GM21360 (cell line): ENCODE results near the gene CSMD2.

Experiments
- ATAC-seq: cut with Tn5 transposase; IDR thresholded peaks from one replicate; pipeline ENCODE4 v1.9.1; 2021; ENCODE audit warnings: mild to moderate bottlenecking, moderate library complexity; ENCODE audit not compliant: unreplicated experiment

Gene CSMD2

GRCh38 chr1:33657833-33658232 is 507.2 kb downstream of the CSMD2 start:
- ATAC-seq, result no peak

- ATAC-seq, result no peak
These were observed 508.5 kb downstream of the CSMD2 start for GRCh38 chr1:33656467-33657005.

GRCh38 chr1:33655496-33655895 is 509.5 kb downstream of the CSMD2 start:
- no peak for ATAC-seq

- ATAC-seq, result no peak
These were observed 510.7 kb downstream of the CSMD2 start for GRCh38 chr1:33654267-33654834.

GRCh38 chr1:33653226-33653625 is 511.8 kb downstream of the CSMD2 start:
- ATAC-seq, result no peak

- no peak for ATAC-seq
These were observed 514.3 kb downstream of the CSMD2 start for GRCh38 chr1:33650708-33651107.

GRCh38 chr1:33649759-33650158 is 515.3 kb downstream of the CSMD2 start:
- no peak for ATAC-seq

GRCh38 chr1:33643216-33643615 is 521.8 kb downstream of the CSMD2 start:
- ATAC-seq, result no peak

- no peak for ATAC-seq
These were observed 523.8 kb downstream of the CSMD2 start for GRCh38 chr1:33641104-33641830.

GRCh38 chr1:33640114-33640660 is 524.8 kb downstream of the CSMD2 start:
- ATAC-seq, result no peak

- no peak for ATAC-seq
These were observed 527.1 kb downstream of the CSMD2 start for GRCh38 chr1:33637846-33638440.

GRCh38 chr1:33636209-33636608 is 528.8 kb downstream of the CSMD2 start:
- no peak for ATAC-seq

- ATAC-seq, result no peak
These were observed 529.6 kb downstream of the CSMD2 start for GRCh38 chr1:33635336-33636012.

- ATAC-seq, result no peak
These were observed 530.2 kb downstream of the CSMD2 start for GRCh38 chr1:33634806-33635205.

GRCh38 chr1:33634143-33634542 is 530.9 kb downstream of the CSMD2 start:
- no peak for ATAC-seq

- peak; percentile 49 for ATAC-seq
These were observed 531.8 kb downstream of the CSMD2 start for GRCh38 chr1:33633019-33633801.

- no peak for ATAC-seq
These were observed 534.3 kb downstream of the CSMD2 start for GRCh38 chr1:33630686-33631085.

- no peak for ATAC-seq
These were observed 538.2 kb downstream of the CSMD2 start for GRCh38 chr1:33626801-33627200.

- ATAC-seq, result no peak
These were observed 539.8 kb downstream of the CSMD2 start for GRCh38 chr1:33624991-33625870.
